Stimulated activated CD8-positive, alpha-beta memory T cell treated with anti-CD3 and anti-CD28 coated beads, Interleukin-2, amount 100 ng/mL, for 48 hours (primary cell): Measurements from ENCODE around the gene ITGB5.
A peak's percentile ranks its signal among the peaks of the same experiment; 100 is the strongest.
"Not testable (repeated sequence)": the region's sequence is repeated elsewhere in the genome, so short reads cannot be mapped to it uniquely, and the experiment has no call there.

Source experiments
- DNase-seq, 2 donors: peaks; one replicate each; pipeline ENCODE4 v3.0.0-alpha.2; 2020; ENCODE audit warnings: low read depth in 2 of 2

The ITGB5 gene

GRCh38 chr3:124770336-124771082, 116.7 kb downstream of the ITGB5 start:
- no peak for DNase-seq

GRCh38 chr3:124769462-124769861, 117.7 kb downstream of the ITGB5 start:
- DNase-seq = no peak

GRCh38 chr3:124768812-124769211, 118.4 kb downstream of the ITGB5 start:
- DNase-seq = no peak

- no peak for DNase-seq
Observed at GRCh38 chr3:124767691-124768090, 119.5 kb downstream of the ITGB5 start.

GRCh38 chr3:124767264-124767663, 119.9 kb downstream of the ITGB5 start:
- no peak for DNase-seq

- no peak for DNase-seq
Observed at GRCh38 chr3:124766113-124767095, 120.8 kb downstream of the ITGB5 start.

GRCh38 chr3:124765197-124765840, 121.8 kb downstream of the ITGB5 start:
- no peak for DNase-seq

- DNase-seq = no peak
Observed at GRCh38 chr3:124764746-124765145, 122.4 kb downstream of the ITGB5 start.

GRCh38 chr3:124763644-124764358, 123.4 kb downstream of the ITGB5 start:
- no peak for DNase-seq

- DNase-seq = no peak
Observed at GRCh38 chr3:124763206-124763605, 124.0 kb downstream of the ITGB5 start.

- no peak for DNase-seq
Observed at GRCh38 chr3:124762661-124763011, 124.5 kb downstream of the ITGB5 start.

- DNase-seq = no peak
Observed at GRCh38 chr3:124761935-124762660, 125.1 kb downstream of the ITGB5 start.

GRCh38 chr3:124761250-124761796, 125.8 kb downstream of the ITGB5 start:
- peak; percentile 55 to 71 for DNase-seq

GRCh38 chr3:124760601-124761000, 126.6 kb downstream of the ITGB5 start:
- no peak for DNase-seq

GRCh38 chr3:124759666-124760401, 127.3 kb downstream of the ITGB5 start:
- DNase-seq = no peak

- no peak for DNase-seq
Observed at GRCh38 chr3:124758851-124759635, 128.1 kb downstream of the ITGB5 start.

GRCh38 chr3:124757926-124758325, 129.2 kb downstream of the ITGB5 start:
- DNase-seq = not testable (repeated sequence)

- DNase-seq = no peak
Observed at GRCh38 chr3:124752051-124752450, 135.1 kb downstream of the ITGB5 start.

- no peak for DNase-seq
Observed at GRCh38 chr3:124751501-124751900, 135.7 kb downstream of the ITGB5 start.
